Calu3 (cell line): ENCODE results near the gene KCP. TPM values are rescaled to one million over a fixed set of nuclear protein-coding genes. Genes with fewer than 3 reads are reported as not detected.

Experiments used
- BruUV-seq: library from RNA; stranded (reverse); fragments of 400-500 nt; replicated peaks from 2 replicates; lab custom pipeline; 2021; lab: Mats Ljungman, UMichigan
- CTCF ChIA-PET: fragments of 300-600 bp; sonication (Branson Sonifier 250); formaldehyde crosslinking; loops from one replicate; lab custom pipeline; 2022; ENCODE audit warnings: antibody characterized with exemption; lab: Charles Lee
- DNase-seq: peaks from one replicate; pipeline ENCODE4 v3.0.0; 2022
- H3K27ac Mint-ChIP-seq: one replicate; pipeline ENCODE4 v1.8.0; 2022; ENCODE audit warnings: mixed read lengths; ENCODE audit not compliant: unreplicated experiment
- H3K27me3 Mint-ChIP-seq: one replicate; pipeline ENCODE4 v1.8.0; 2022; ENCODE audit warnings: mixed read lengths; ENCODE audit not compliant: unreplicated experiment
- H3K36me3 Mint-ChIP-seq: one replicate; pipeline ENCODE4 v1.8.0; 2022; ENCODE audit warnings: mild to moderate bottlenecking, moderate library complexity, mixed read lengths; ENCODE audit not compliant: insufficient read depth, unreplicated experiment
- H3K4me1 Mint-ChIP-seq: one replicate; pipeline ENCODE4 v1.8.0; 2022; ENCODE audit warnings: mild to moderate bottlenecking, low read depth, mixed read lengths; ENCODE audit not compliant: unreplicated experiment
- H3K4me3 Mint-ChIP-seq: one replicate; pipeline ENCODE4 v1.8.0; 2022; ENCODE audit warnings: mild to moderate bottlenecking, low read depth, moderate library complexity, mixed read lengths; ENCODE audit not compliant: unreplicated experiment
- H3K9me3 Mint-ChIP-seq: one replicate; pipeline ENCODE4 v1.8.0; 2022; ENCODE audit warnings: low read depth, mixed read lengths; ENCODE audit not compliant: unreplicated experiment
- CTCF ChIP-seq: fragments of 200-600 bp; IDR thresholded peaks from one replicate; pipeline ENCODE4 v1.8.0; 2022; ENCODE audit warnings: antibody characterized with exemption; ENCODE audit not compliant: unreplicated experiment
- intact Hi-C: fragments of 100-400 bp; cut with micrococcal nuclease; formaldehyde crosslinking; loops from one replicate; pipeline ENCODE4 v1.10.0; 2022; ENCODE audit not compliant: unreplicated experiment
- total RNA-seq: library from RNA; stranded (reverse); gene quantifications from 2 replicates; pipeline ENCODE4 v1.2.3, GENCODE V29; 2022

The KCP gene
- total RNA-seq, 1 experiment from 2014 or later, result 6.8 TPM

- CTCF ChIA-PET, result no interaction called here
- Mint-ChIP-seq H3K9me3 (no peaks in the 10 kb centered on the region), H3K4me3 (no peak overlapping the region), H3K27ac (no peak overlapping the region), H3K27me3 (no peaks in the 10 kb centered on the region), H3K4me1 (peaks cover 6% of the 10 kb centered on the region), H3K36me3 (peaks cover 22% of the 10 kb centered on the region)
- DNase-seq, result no peak
- TF ChIP-seq CTCF, result no peak
- intact Hi-C loops, result no loop called here
- BruUV-seq, result no TSS peak
Observed at GRCh38 chr7:128885370-128886187, 24.9 kb downstream of the KCP start.

- H3K9me3 Mint-ChIP-seq, result no peaks in the 10 kb centered on the region
- CTCF ChIA-PET, result interaction anchor here (1.3 to 1.5 kb wide), 2 partner anchors 22 to 25 kb away, joined by 4 to 5 read pairs; partner anchors contain the start of gene ATP6V1F
- no peak overlapping the region for H3K27ac Mint-ChIP-seq
- H3K4me3 Mint-ChIP-seq, result no peak overlapping the region
- no peak for TF ChIP-seq CTCF
- no TSS peak for BruUV-seq
- H3K36me3 Mint-ChIP-seq, result peaks cover 14% of the 10 kb centered on the region
- peaks cover 6% of the 10 kb centered on the region for H3K4me1 Mint-ChIP-seq
- H3K27me3 Mint-ChIP-seq, result no peaks in the 10 kb centered on the region
- intact Hi-C loops, result loop anchor here (5.0 kb wide), 1 partner anchor 92 kb away; the partner anchor contains the start of gene CCDC136
- DNase-seq, result no peak
Observed at GRCh38 chr7:128884561-128885369, 25.7 kb downstream of the KCP start.

- peaks cover 9% of the 10 kb centered on the region for H3K36me3 Mint-ChIP-seq
- no peak overlapping the region for H3K27ac Mint-ChIP-seq
- H3K4me1 Mint-ChIP-seq, result peaks cover 6% of the 10 kb centered on the region
- CTCF ChIA-PET, result interaction anchor here (0.9 to 1.5 kb wide), 4 partner anchors 9 to 275 kb away, joined by 3 to 5 read pairs (median 4); partner anchors contain the start of gene ATP6V1F
- no peak overlapping the region for H3K4me3 Mint-ChIP-seq
- no peaks in the 10 kb centered on the region for H3K27me3 Mint-ChIP-seq
- BruUV-seq, result no TSS peak
- TF ChIP-seq CTCF, result peak; percentile 95
- DNase-seq, result peak; percentile 88
- intact Hi-C loops, result loop anchor here (5.0 kb wide), 1 partner anchor 92 kb away; the partner anchor contains the start of gene CCDC136
- H3K9me3 Mint-ChIP-seq, result no peaks in the 10 kb centered on the region
Observed at GRCh38 chr7:128883622-128884448, 26.7 kb downstream of the KCP start.

- Mint-ChIP-seq H3K9me3 (no peaks in the 10 kb centered on the region), H3K4me1 (peaks cover 6% of the 10 kb centered on the region), H3K36me3 (peaks cover 9% of the 10 kb centered on the region), H3K4me3 (no peak overlapping the region), H3K27ac (no peak overlapping the region), H3K27me3 (no peaks in the 10 kb centered on the region)
- DNase-seq, result no peak
- intact Hi-C loops, result loop anchor here (5.0 kb wide), 1 partner anchor 90 kb away; the partner anchor contains the start of gene CCDC136
- BruUV-seq, result no TSS peak
- no peak for TF ChIP-seq CTCF
- CTCF ChIA-PET, result interaction anchor here (0.5 kb wide), 1 partner anchor 12 kb away, joined by 3 read pairs; no protein-coding TSS in a partner anchor
Observed at GRCh38 chr7:128882134-128882533, 28.4 kb downstream of the KCP start.
